Endodermal cell (in vitro differentiated cells): Measurements from ENCODE around the gene TLE6. TPM values are rescaled to one million over a fixed set of nuclear protein-coding genes. Genes with fewer than 3 reads are reported as not detected.
A peak's percentile ranks its signal among the peaks of the same experiment; 100 is the strongest.
"Not testable (repeated sequence)": the region's sequence is repeated elsewhere in the genome, so short reads cannot be mapped to it uniquely, and the experiment has no call there.

Experiments
- DNase-seq: peaks from one replicate; pipeline ENCODE4 v3.0.0-alpha.2; 2017
- H3K27ac ChIP-seq: 2 replicates; pipeline ENCODE4 v1.5.1; 2013; ENCODE audit warnings: mild to moderate bottlenecking, low read depth, low read length, moderate library complexity
- H3K27me3 ChIP-seq: 2 replicates; pipeline ENCODE4 v1.6.1; 2013; ENCODE audit warnings: mild to moderate bottlenecking, low read length, moderate library complexity; ENCODE audit not compliant: insufficient read depth, control insufficient read depth, poor library complexity, severe bottlenecking
- H3K36me3 ChIP-seq: 2 replicates; pipeline ENCODE4 v1.7.0; 2013; ENCODE audit warnings: mild to moderate bottlenecking, low read length, moderate library complexity; ENCODE audit not compliant: control insufficient read depth, insufficient read depth
- H3K4me1 ChIP-seq: one replicate; pipeline ENCODE4 v1.7.0; 2013; ENCODE audit warnings: low read length; ENCODE audit not compliant: control insufficient read depth, insufficient read depth
- H3K4me3 ChIP-seq: 2 replicates; pipeline ENCODE4 v1.5.1; 2013; ENCODE audit warnings: mild to moderate bottlenecking, low read length, moderate library complexity
- H3K9ac ChIP-seq: 2 replicates; pipeline ENCODE4 v1.6.1; 2013; ENCODE audit warnings: mild to moderate bottlenecking, low read length, moderate library complexity; ENCODE audit not compliant: poor library complexity, severe bottlenecking; ENCODE audit errors: extremely low read depth
- H3K9me3 ChIP-seq: 2 replicates; pipeline ENCODE4 v1.6.1; 2013; ENCODE audit warnings: mild to moderate bottlenecking, low read length, moderate library complexity; ENCODE audit not compliant: control insufficient read depth
- H3K27ac Mint-ChIP-seq: 2 replicates; pipeline ENCODE4 v1.8.0; 2020; ENCODE audit warnings: mixed read lengths
- H3K27me3 Mint-ChIP-seq: 2 replicates; pipeline ENCODE4 v1.8.0; 2021; ENCODE audit warnings: mild to moderate bottlenecking, mixed read lengths; ENCODE audit not compliant: insufficient read depth
- H3K36me3 Mint-ChIP-seq: 2 replicates; pipeline ENCODE4 v1.8.0; 2020; ENCODE audit warnings: low read depth, mixed read lengths
- H3K4me1 Mint-ChIP-seq: 2 replicates; pipeline ENCODE4 v1.8.0; 2020; ENCODE audit warnings: mixed read lengths
- H3K4me3 Mint-ChIP-seq: 2 replicates; pipeline ENCODE4 v1.8.0; 2020; ENCODE audit warnings: mild to moderate bottlenecking, moderate library complexity, mixed read lengths
- H3K9me3 Mint-ChIP-seq: 2 replicates; pipeline ENCODE4 v1.8.0; 2020; ENCODE audit warnings: mild to moderate bottlenecking, mixed read lengths
- WGBS, 2 experiments: methylation state at CpG; one replicate each; pipeline versions ENCODE4 v1.1.5 to v1.1.7; 2013; ENCODE audit warnings: missing lambda C conversion rate in 2 of 2, mixed read lengths in 1 of 2; ENCODE audit not compliant: insufficient coverage in 1 of 2, insufficient read length in 1 of 2; 5-methylcytosine and 5-hydroxymethylcytosine counted together
- long read RNA-seq, 4 experiments: library from polyadenylated mRNA in 2 of 4; library from RNA in 1 of 4; library from capped mRNA in 1 of 4; stranded (forward) in 3 of 4; unstranded in 1 of 4; transcript quantifications; one replicate each; pipeline ENCODE4 v2.0.0, GENCODE V29; 2020 to 2021; ENCODE audit warnings: inconsistent platforms in 1 of 4
- polyA plus RNA-seq, 2 experiments: library from polyadenylated mRNA; stranded (reverse); fragments of 50-300 nt; gene quantifications; one replicate each; pipeline ENCODE4 v1.2.3, GENCODE V29; 2013
- total RNA-seq, 2 donors: library from RNA; stranded (reverse); fragmentation: NEBNext Ultra II Directional in 1 of 2; extraction: Animal tissue kit (Norgen Biotek cat#: 25700) in 1 of 2; gene quantifications; 2 replicates in 1 of 2; 3 replicates in 1 of 2; pipeline ENCODE4 v1.2.1, GENCODE V29; 2021
- TF ChIP-seq, protein P1 (sequence below): fragments of 200-600 bp; sonication (generic); conservative IDR thresholded peaks from 2 replicates; pipeline ENCODE4 v1.5.0; 2021; ENCODE audit warnings: antibody characterized with exemption, mild to moderate bottlenecking

TLE6 gene
- total RNA-seq, result 10 to 100 TPM; 13.7 to 17.3 TPM
- 1.2 TPM for polyA plus RNA-seq (2013, experiment 1 of 2)
- 1.3 TPM for polyA plus RNA-seq (2013, experiment 2 of 2)
- long read RNA-seq, experiment 1, partial matches to known transcripts, result 1 of 6 reads
- long read RNA-seq, experiment 1, other reads (novel, unspliced or antisense), result 3 of 6 reads
- long read RNA-seq, experiment 2, partial matches to known transcripts, result 6 of 14 reads
- long read RNA-seq, experiment 2, other reads (novel, unspliced or antisense), result 5 of 14 reads
- long read RNA-seq, experiment 3, partial matches to known transcripts, result 3 of 16 reads
- long read RNA-seq, experiment 3, other reads (novel, unspliced or antisense), result 9 of 16 reads
- long read RNA-seq, experiment 4, partial matches to known transcripts, result 6 of 13 reads
- long read RNA-seq, experiment 4, other reads (novel, unspliced or antisense), result 5 of 13 reads

DNA sequence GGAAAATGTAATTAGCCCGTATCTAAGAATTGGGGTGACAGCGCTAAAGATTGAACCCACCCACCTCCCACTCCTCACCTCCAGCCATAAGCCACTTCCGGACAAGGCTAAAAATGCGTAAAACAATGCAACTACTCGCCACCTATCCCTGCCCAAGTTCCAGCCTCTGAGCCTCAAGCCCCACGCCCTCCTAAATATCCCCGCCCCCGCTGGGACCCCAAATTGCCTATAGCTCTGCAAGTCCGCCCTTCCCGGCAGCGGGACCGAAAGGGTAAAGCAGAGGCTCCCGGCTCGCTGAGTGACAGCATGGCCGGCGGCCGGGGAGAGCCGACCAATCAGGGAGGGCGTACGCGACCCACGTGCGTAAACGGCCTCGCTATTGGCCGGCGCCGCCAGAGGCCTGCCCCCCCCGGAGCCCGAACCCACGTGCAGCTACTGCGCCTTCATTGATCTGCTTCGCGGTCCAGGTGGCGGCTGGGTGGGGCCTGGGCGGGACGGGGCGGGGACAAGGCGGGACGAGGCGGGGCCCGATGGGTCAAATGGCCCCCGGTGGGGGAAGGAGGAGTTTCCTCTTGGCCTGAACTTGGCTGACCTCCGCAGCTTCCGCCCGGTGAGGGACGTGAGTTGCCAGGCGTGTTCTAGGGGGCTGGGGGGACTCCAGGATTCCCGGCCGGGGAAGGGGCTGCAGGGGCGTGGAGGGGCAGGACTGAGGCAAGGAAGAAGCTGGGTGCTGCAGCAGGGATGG lies at the start of gene TLE6:
TLE6 (plus strand) TSS at position 564 of the 745 bp plus-strand sequence. CDS start 670 bp downstream, outside the sequence.
- WGBS, 2 experiments, result 1% methylated on average over 30 to 50 of the region's 51 CpGs
- Mint-ChIP-seq H3K4me3 (peak within 1 kb of the TSS; percentile 72), H3K9me3 (no peaks in the 10 kb centered on the region), H3K36me3 (no peaks in the 10 kb centered on the region), H3K27ac (peak within 1 kb of the TSS; percentile 72), H3K4me1 (peaks cover 14% of the 10 kb centered on the region), H3K27me3 (peaks cover 64% of the 10 kb centered on the region)
- peak within 1 kb of the TSS; percentile 93 for H3K4me3 ChIP-seq
- no peak within 1 kb of the TSS for H3K27ac ChIP-seq
- H3K9me3 ChIP-seq, result no peaks in the 10 kb centered on the region
- DNase-seq, result peak; percentile 99
- H3K4me1 ChIP-seq, result peaks cover 5% of the 10 kb centered on the region
- H3K27me3 ChIP-seq, result peaks cover 8% of the 10 kb centered on the region
- H3K36me3 ChIP-seq, result no peaks in the 10 kb centered on the region
- H3K9ac ChIP-seq, result peak within 1 kb of the TSS; percentile 39
- TF ChIP-seq, protein P1, sequence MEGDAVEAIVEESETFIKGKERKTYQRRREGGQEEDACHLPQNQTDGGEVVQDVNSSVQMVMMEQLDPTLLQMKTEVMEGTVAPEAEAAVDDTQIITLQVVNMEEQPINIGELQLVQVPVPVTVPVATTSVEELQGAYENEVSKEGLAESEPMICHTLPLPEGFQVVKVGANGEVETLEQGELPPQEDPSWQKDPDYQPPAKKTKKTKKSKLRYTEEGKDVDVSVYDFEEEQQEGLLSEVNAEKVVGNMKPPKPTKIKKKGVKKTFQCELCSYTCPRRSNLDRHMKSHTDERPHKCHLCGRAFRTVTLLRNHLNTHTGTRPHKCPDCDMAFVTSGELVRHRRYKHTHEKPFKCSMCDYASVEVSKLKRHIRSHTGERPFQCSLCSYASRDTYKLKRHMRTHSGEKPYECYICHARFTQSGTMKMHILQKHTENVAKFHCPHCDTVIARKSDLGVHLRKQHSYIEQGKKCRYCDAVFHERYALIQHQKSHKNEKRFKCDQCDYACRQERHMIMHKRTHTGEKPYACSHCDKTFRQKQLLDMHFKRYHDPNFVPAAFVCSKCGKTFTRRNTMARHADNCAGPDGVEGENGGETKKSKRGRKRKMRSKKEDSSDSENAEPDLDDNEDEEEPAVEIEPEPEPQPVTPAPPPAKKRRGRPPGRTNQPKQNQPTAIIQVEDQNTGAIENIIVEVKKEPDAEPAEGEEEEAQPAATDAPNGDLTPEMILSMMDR, result no peak

DNA sequence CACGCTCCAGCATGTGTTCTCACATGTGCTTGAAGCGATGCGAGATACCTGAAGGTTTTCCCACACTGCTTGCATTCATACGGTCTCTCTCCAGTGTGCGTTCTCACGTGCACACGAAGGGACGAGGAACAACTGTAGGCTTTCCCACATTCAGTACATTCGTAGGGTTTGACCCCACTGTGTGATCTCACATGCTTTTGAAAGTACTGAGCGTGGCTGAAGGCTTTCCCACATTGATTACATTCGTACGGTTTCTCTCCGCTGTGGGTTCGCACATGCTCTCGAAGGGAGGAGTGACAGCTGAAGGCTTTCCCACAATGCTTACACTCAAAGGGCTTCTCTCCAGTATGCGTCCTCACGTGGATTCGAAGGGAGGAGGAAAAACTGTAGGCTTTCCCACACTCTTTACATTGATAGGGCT lies 43.9 kb upstream of the TLE6 start:
- H3K27me3 ChIP-seq, result no peaks in the 10 kb centered on the region
- WGBS, 2 experiments, result 94 to 96% methylated on average over 18 of the region's 18 CpGs
- TF ChIP-seq, protein P1, result no peak
- Mint-ChIP-seq H3K9me3 (peaks cover 89% of the 10 kb centered on the region), H3K36me3 (peaks cover 73% of the 10 kb centered on the region), H3K4me3 (no peak overlapping the region), H3K27me3 (peaks cover 5% of the 10 kb centered on the region), H3K4me1 (no peaks in the 10 kb centered on the region), H3K27ac (no peak overlapping the region)
- peaks cover 65% of the 10 kb centered on the region for H3K9me3 ChIP-seq
- peak overlapping the region; percentile 61 for H3K4me3 ChIP-seq
- no peak overlapping the region for H3K9ac ChIP-seq
- H3K4me1 ChIP-seq, result no peaks in the 10 kb centered on the region
- DNase-seq, result no peak
- peaks cover 52% of the 10 kb centered on the region for H3K36me3 ChIP-seq
- no peak overlapping the region for H3K27ac ChIP-seq

DNA sequence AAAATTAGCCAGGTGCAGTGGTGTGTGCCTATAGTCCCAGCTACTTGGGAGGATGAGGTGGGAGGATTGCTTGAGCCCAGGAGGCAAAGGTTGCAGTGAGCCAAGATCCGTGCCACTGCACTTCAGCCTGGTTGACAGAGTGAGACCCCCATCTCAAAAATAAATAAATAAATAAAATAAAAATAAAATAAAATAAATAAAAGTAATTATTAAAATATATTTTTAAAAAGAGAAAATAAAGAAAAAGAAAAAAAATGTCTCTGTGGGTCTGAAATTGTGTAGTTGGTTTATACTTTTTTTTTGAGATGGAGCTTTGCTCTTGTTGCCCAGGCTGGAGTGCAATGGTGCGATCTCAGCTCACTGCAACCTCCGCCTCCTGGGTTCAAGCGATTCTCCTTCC lies 41.5 kb upstream of the TLE6 start:
- H3K27me3 ChIP-seq, H3K4me3 ChIP-seq, H3K4me1 ChIP-seq, H3K4me1 Mint-ChIP-seq, H3K27ac ChIP-seq, H3K4me3 Mint-ChIP-seq, H3K27ac Mint-ChIP-seq, DNase-seq, H3K9ac ChIP-seq, H3K27me3 Mint-ChIP-seq: not testable (repeated sequence)
- Histone ChIP-seq H3K36me3 (peaks cover 52% of the 10 kb centered on the region), H3K9me3 (peaks cover 60% of the 10 kb centered on the region)
- H3K36me3 Mint-ChIP-seq, result peaks cover 79% of the 10 kb centered on the region
- WGBS, 2 experiments, result 98 to 100% methylated on average over 1 to 3 of the region's 4 CpGs
- peaks cover 86% of the 10 kb centered on the region for H3K9me3 Mint-ChIP-seq
